DOHH2 (cell line): Measurements from ENCODE around the gene SSTR5.

Source experiments
- H3F3A ChIP-seq: fragments of 200-600 bp; sonication (generic), shearing (Covaris generic); 2 replicates; pipeline ENCODE4 v1.6.0; 2016; ENCODE audit warnings: antibody characterized with exemption, mild to moderate bottlenecking; ENCODE audit not compliant: control insufficient read depth, insufficient read depth
- H3K27ac ChIP-seq: fragments of 200-600 bp; sonication (generic); 2 replicates; pipeline ENCODE4 v1.5.1; 2014; ENCODE audit warnings: low read depth, mild to moderate bottlenecking, low read length, moderate library complexity
- H3K27me3 ChIP-seq: fragments of 200-600 bp; sonication (generic); 2 replicates; pipeline ENCODE4 v1.6.1; 2014; ENCODE audit warnings: mild to moderate bottlenecking, low read length, mixed read lengths; ENCODE audit not compliant: control insufficient read depth
- H3K36me3 ChIP-seq: fragments of 200-600 bp; sonication (generic); 2 replicates; pipeline ENCODE4 v1.6.1; 2014; ENCODE audit warnings: mild to moderate bottlenecking, low read length, moderate library complexity, mixed read lengths; ENCODE audit not compliant: control insufficient read depth
- H3K4me1 ChIP-seq: fragments of 200-600 bp; sonication (generic); 2 replicates; pipeline ENCODE4 v1.6.1; 2014; ENCODE audit warnings: mild to moderate bottlenecking, low read length, mixed read lengths; ENCODE audit not compliant: control insufficient read depth
- H3K4me2 ChIP-seq: fragments of 200-600 bp; sonication (generic); 2 replicates; pipeline ENCODE4 v1.6.0; 2014; ENCODE audit warnings: mild to moderate bottlenecking, low read length, moderate library complexity
- H3K4me3 ChIP-seq: fragments of 200-600 bp; sonication (generic); 2 replicates; pipeline ENCODE4 v1.5.1; 2014; ENCODE audit warnings: mild to moderate bottlenecking, low read length, mixed read lengths
- H3K79me2 ChIP-seq: fragments of 200-600 bp; sonication (generic); 2 replicates; pipeline ENCODE4 v1.6.1; 2014; ENCODE audit warnings: mild to moderate bottlenecking, low read length, mixed read lengths; ENCODE audit not compliant: control insufficient read depth
- H3K9me2 ChIP-seq: fragments of 200-600 bp; sonication (generic); replicated peaks from 2 replicates; pipeline ENCODE4 v1.6.1; 2014; ENCODE audit warnings: mild to moderate bottlenecking, low read length, mixed read lengths; ENCODE audit not compliant: control insufficient read depth
- H3K9me3 ChIP-seq: fragments of 200-600 bp; sonication (generic); 2 replicates; pipeline ENCODE4 v1.6.1; 2014; ENCODE audit warnings: antibody characterized with exemption, low read length, mixed read lengths; ENCODE audit not compliant: control insufficient read depth, insufficient read depth
- H4K20me1 ChIP-seq: fragments of 200-600 bp; sonication (generic); 2 replicates; pipeline ENCODE4 v1.6.0; 2014; ENCODE audit warnings: low read depth, mild to moderate bottlenecking, antibody characterized with exemption, low read length, moderate library complexity; ENCODE audit not compliant: control insufficient read depth, insufficient read depth
- CTCF ChIP-seq: fragments of 200-600 bp; sonication (generic); IDR thresholded peaks from one replicate; pipeline ENCODE4 v1.5.1; 2014; ENCODE audit warnings: antibody characterized with exemption, mild to moderate bottlenecking, low read depth, low read length; ENCODE audit not compliant: poor library complexity, severe bottlenecking
- EZH2phosphoT487 ChIP-seq: fragments of 200-600 bp; sonication (generic); IDR thresholded peaks from 2 replicates; pipeline ENCODE4 v1.6.1; 2017; ENCODE audit warnings: borderline replicate concordance, mild to moderate bottlenecking, antibody characterized with exemption, low read length, moderate library complexity, mixed read lengths

The SSTR5 gene

GRCh38 chr16:1065469-1066128 is 6.9 kb upstream of the SSTR5 start:
- H3K79me2 ChIP-seq, result no peaks in the 10 kb centered on the region
- TF ChIP-seq CTCF (no peak), EZH2phosphoT487 (no peak)

GRCh38 chr16:1066584-1067172 is 5.9 kb upstream of the SSTR5 start:
- Histone ChIP-seq H4K20me1 (no peaks in the 10 kb centered on the region), H3K79me2 (no peaks in the 10 kb centered on the region), H3K9me3 (no peaks in the 10 kb centered on the region; the same call in 1 of the 2 replicates), H3K27ac (no peak overlapping the region), H3K27me3 (no peaks in the 10 kb centered on the region), H3F3A (no peaks in the 10 kb centered on the region), H3K4me1 (no peaks in the 10 kb centered on the region), H3K4me2 (no peak overlapping the region), H3K4me3 (no peak overlapping the region), H3K9me2 (no peaks in the 10 kb centered on the region), H3K36me3 (no peaks in the 10 kb centered on the region)
- no peak for TF ChIP-seq CTCF
- no peak for TF ChIP-seq EZH2phosphoT487

More at GRCh38 chr16:1065469-1066128, 6.9 kb upstream of the SSTR5 start:
- Histone ChIP-seq H4K20me1 (no peaks in the 10 kb centered on the region), H3K9me3 (no peaks in the 10 kb centered on the region; the same call in 1 of the 2 replicates), H3F3A (no peaks in the 10 kb centered on the region), H3K36me3 (no peaks in the 10 kb centered on the region), H3K4me3 (no peak overlapping the region), H3K4me2 (no peak overlapping the region), H3K27me3 (no peaks in the 10 kb centered on the region), H3K4me1 (no peaks in the 10 kb centered on the region), H3K9me2 (no peaks in the 10 kb centered on the region), H3K27ac (no peak overlapping the region)

- Histone ChIP-seq H3K4me2 (no peak overlapping the region), H3F3A (no peaks in the 10 kb centered on the region), H3K79me2 (no peaks in the 10 kb centered on the region), H3K4me3 (no peak overlapping the region), H3K36me3 (no peaks in the 10 kb centered on the region), H3K27ac (no peak overlapping the region), H3K9me2 (no peaks in the 10 kb centered on the region), H3K4me1 (no peaks in the 10 kb centered on the region), H3K9me3 (no peaks in the 10 kb centered on the region; the same call in 1 of the 2 replicates), H3K27me3 (no peaks in the 10 kb centered on the region), H4K20me1 (no peaks in the 10 kb centered on the region)
- no peak for TF ChIP-seq EZH2phosphoT487
- TF ChIP-seq CTCF, result no peak
Observed at GRCh38 chr16:1067629-1068028, 4.9 kb upstream of the SSTR5 start.
